ENCODE data around the gene THSD7B. TPM values are rescaled to one million over a fixed set of nuclear protein-coding genes. Genes with fewer than 3 reads are reported as not detected.

Gene THSD7B
- polyA plus RNA-seq, 1 donor from 2014 or later, result 0.46 TPM

GRCh38 chr2:137009953-137010352 is 244.6 kb downstream of the THSD7B start:
- H2AFZ ChIP-seq (ENCODE audit: low read depth, low read length), result no peak overlapping the region
- no peaks in the 10 kb centered on the region for H3K27me3 ChIP-seq (ENCODE audit: insufficient read depth, low read depth, low read length)
- TF ChIP-seq RAD21 (conservative IDR thresholded peaks at IDR 0.05), result no peak
- TF ChIP-seq EP300 (conservative IDR thresholded peaks at IDR 0.05; ENCODE audit: poor library complexity, severe bottlenecking), result peak; percentile 53
- H3K9me2 ChIP-seq (ENCODE audit: insufficient read depth, low read length), result no peaks in the 10 kb centered on the region
- H3K36me3 ChIP-seq (ENCODE audit: insufficient read depth, low read length), result no peaks in the 10 kb centered on the region
- H3K27ac ChIP-seq (ENCODE audit: low read length), result no peak overlapping the region
- H3K79me2 ChIP-seq (replicated peaks; ENCODE audit: insufficient read depth, low read length), result no peaks in the 10 kb centered on the region
- H3K4me2 ChIP-seq (ENCODE audit: low read length), result no peak overlapping the region
- H3K9me3 ChIP-seq (ENCODE audit: low read length), result no peaks in the 10 kb centered on the region
- no peaks in the 10 kb centered on the region for H3F3A ChIP-seq (ENCODE audit: insufficient read depth, low read length, poor library complexity, severe bottlenecking)
- no peaks in the 10 kb centered on the region for H4K20me1 ChIP-seq (ENCODE audit: insufficient read depth)
- no peak overlapping the region for H3K4me3 ChIP-seq (ENCODE audit: low read length)
- H3K9ac ChIP-seq (ENCODE audit: low read length), result no peak overlapping the region

- Histone ChIP-seq H3K4me2 (ENCODE audit: low read length) (no peak overlapping the region), H3K27ac (ENCODE audit: low read length) (no peak overlapping the region), H3F3A (ENCODE audit: insufficient read depth, low read length, poor library complexity, severe bottlenecking) (no peaks in the 10 kb centered on the region), H4K20me1 (ENCODE audit: insufficient read depth) (no peaks in the 10 kb centered on the region), H3K36me3 (ENCODE audit: insufficient read depth, low read length) (no peaks in the 10 kb centered on the region), H3K27me3 (ENCODE audit: insufficient read depth, low read depth, low read length) (no peaks in the 10 kb centered on the region), H2AFZ (ENCODE audit: low read depth, low read length) (no peak overlapping the region), H3K9ac (ENCODE audit: low read length) (no peak overlapping the region), H3K9me3 (ENCODE audit: low read length) (no peaks in the 10 kb centered on the region), H3K79me2 (replicated peaks; ENCODE audit: insufficient read depth, low read length) (no peaks in the 10 kb centered on the region), H3K4me3 (ENCODE audit: low read length) (no peak overlapping the region), H3K9me2 (ENCODE audit: insufficient read depth, low read length) (no peaks in the 10 kb centered on the region)
- TF ChIP-seq POLR2AphosphoS5 (IDR thresholded peaks at IDR 0.05), result no peak
- TF ChIP-seq EZH2 (IDR thresholded peaks at IDR 0.05; ENCODE audit: borderline replicate concordance, insufficient read depth, low read length, poor library complexity, severe bottlenecking), result no peak
- TF ChIP-seq EP300 (conservative IDR thresholded peaks at IDR 0.05; ENCODE audit: poor library complexity, severe bottlenecking), result no peak
- no peak for TF ChIP-seq RAD21 (conservative IDR thresholded peaks at IDR 0.05)
- TF ChIP-seq MXI1 (conservative IDR thresholded peaks at IDR 0.05; ENCODE audit: poor library complexity, severe bottlenecking), result no peak
- TF ChIP-seq TAF1 (IDR thresholded peaks at IDR 0.05; ENCODE audit: low read depth), result no peak
- TF ChIP-seq SMC3 (conservative IDR thresholded peaks at IDR 0.05; ENCODE audit: poor library complexity), result no peak
- TF ChIP-seq, protein P1, sequence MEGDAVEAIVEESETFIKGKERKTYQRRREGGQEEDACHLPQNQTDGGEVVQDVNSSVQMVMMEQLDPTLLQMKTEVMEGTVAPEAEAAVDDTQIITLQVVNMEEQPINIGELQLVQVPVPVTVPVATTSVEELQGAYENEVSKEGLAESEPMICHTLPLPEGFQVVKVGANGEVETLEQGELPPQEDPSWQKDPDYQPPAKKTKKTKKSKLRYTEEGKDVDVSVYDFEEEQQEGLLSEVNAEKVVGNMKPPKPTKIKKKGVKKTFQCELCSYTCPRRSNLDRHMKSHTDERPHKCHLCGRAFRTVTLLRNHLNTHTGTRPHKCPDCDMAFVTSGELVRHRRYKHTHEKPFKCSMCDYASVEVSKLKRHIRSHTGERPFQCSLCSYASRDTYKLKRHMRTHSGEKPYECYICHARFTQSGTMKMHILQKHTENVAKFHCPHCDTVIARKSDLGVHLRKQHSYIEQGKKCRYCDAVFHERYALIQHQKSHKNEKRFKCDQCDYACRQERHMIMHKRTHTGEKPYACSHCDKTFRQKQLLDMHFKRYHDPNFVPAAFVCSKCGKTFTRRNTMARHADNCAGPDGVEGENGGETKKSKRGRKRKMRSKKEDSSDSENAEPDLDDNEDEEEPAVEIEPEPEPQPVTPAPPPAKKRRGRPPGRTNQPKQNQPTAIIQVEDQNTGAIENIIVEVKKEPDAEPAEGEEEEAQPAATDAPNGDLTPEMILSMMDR (IDR thresholded peaks at IDR 0.05; ENCODE audit: poor library complexity, severe bottlenecking), result no peak
These were observed 255.3 kb downstream of the THSD7B start for GRCh38 chr2:137020452-137021196.

DNA sequence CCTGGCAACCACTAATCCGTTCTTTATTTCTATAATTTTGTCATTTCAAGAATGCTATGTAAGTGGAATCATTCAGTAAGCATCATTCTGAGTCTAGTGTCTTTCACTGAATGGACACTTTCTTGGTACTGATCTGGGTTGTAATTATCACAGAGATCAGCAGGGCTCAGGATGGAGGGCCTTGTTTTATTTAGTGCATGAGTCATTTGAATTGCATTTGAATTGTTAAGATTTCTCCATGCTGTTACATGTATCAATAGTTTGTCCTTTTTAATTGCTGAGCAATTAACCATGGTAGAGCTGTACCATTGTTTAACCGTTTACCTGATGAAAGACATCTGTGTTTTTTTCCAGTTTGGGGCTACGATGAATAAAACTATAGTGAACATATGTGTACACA is 256.4 kb downstream of the THSD7B start:
- Histone ChIP-seq H3K9ac (ENCODE audit: low read length) (no peak overlapping the region), H3K79me2 (replicated peaks; ENCODE audit: insufficient read depth, low read length) (no peaks in the 10 kb centered on the region), H3F3A (ENCODE audit: insufficient read depth, low read length, poor library complexity, severe bottlenecking) (no peaks in the 10 kb centered on the region), H3K4me3 (ENCODE audit: low read length) (no peak overlapping the region), H3K27ac (ENCODE audit: low read length) (no peak overlapping the region), H4K20me1 (ENCODE audit: insufficient read depth) (no peaks in the 10 kb centered on the region), H3K27me3 (ENCODE audit: insufficient read depth, low read depth, low read length) (no peaks in the 10 kb centered on the region), H3K9me3 (ENCODE audit: low read length) (no peaks in the 10 kb centered on the region), H3K4me2 (ENCODE audit: low read length) (no peak overlapping the region), H3K36me3 (ENCODE audit: insufficient read depth, low read length) (no peaks in the 10 kb centered on the region), H2AFZ (ENCODE audit: low read depth, low read length) (no peak overlapping the region), H3K9me2 (ENCODE audit: insufficient read depth, low read length) (no peaks in the 10 kb centered on the region)
- TF ChIP-seq RAD21 (conservative IDR thresholded peaks at IDR 0.05), result no peak
- TF ChIP-seq MXI1 (conservative IDR thresholded peaks at IDR 0.05; ENCODE audit: poor library complexity, severe bottlenecking), result no peak
- no peak for TF ChIP-seq EZH2 (IDR thresholded peaks at IDR 0.05; ENCODE audit: borderline replicate concordance, insufficient read depth, low read length, poor library complexity, severe bottlenecking)
- TF ChIP-seq SMC3 (conservative IDR thresholded peaks at IDR 0.05; ENCODE audit: poor library complexity), result no peak
- TF ChIP-seq EP300 (conservative IDR thresholded peaks at IDR 0.05; ENCODE audit: poor library complexity, severe bottlenecking), result no peak
